Spleen (tissue), 7 donors: ENCODE data around the gene NAA30.

ENCODE experiments used
- CTCF ChIP-seq, 11 experiments: fragments of 200-600 bp in 7 of 11; fragments of 450-650 bp in 4 of 11; sonication (generic) in 4 of 11; IDR thresholded peaks in 8 of 11; conservative IDR thresholded peaks in 3 of 11; 1 replicate in 7 of 11; 2 replicates in 4 of 11; pipeline versions ENCODE4 v1.4.0 to v1.8.0; 2016 to 2021; ENCODE audit warnings: antibody characterized with exemption in 11 of 11, inconsistent platforms in 4 of 11, mild to moderate bottlenecking in 1 of 11
- POLR2A ChIP-seq, 3 donors: fragments of 450-650 bp; IDR thresholded peaks; one replicate each; pipeline ENCODE4 v1.5.1; 2017; ENCODE audit warnings: antibody characterized with exemption in 3 of 3, mild to moderate bottlenecking in 1 of 3
- donor health status: DM: no; HTN: no; CAD: no; lungs with moderate emphysema.
- donor health status: DM: no; HTN: no; CAD: no.
- donor health status: DM: no; HTN: no; CAD: no.

- TF ChIP-seq CTCF (IDR thresholded peaks at IDR 0.05 in 8 of 11, conservative IDR thresholded peaks at IDR 0.05 in 3 of 11), result no peak
- no peak for TF ChIP-seq POLR2A (IDR thresholded peaks at IDR 0.05)
These were observed 13.1 kb downstream of the NAA30 start for GRCh38 chr14:57403521-57403864.
